ENCODE measurements around the gene ASCL2.

Gene ASCL2

GRCh38 chr11:2270322-2271076 is at the start of gene ASCL2:
Gene ASCL2 (minus strand): TSS chr11:2270588. CDS start chr11:2270332, 256 bp downstream.
- no peak for DNase-seq (ENCODE audit: low spot score)

DNA sequence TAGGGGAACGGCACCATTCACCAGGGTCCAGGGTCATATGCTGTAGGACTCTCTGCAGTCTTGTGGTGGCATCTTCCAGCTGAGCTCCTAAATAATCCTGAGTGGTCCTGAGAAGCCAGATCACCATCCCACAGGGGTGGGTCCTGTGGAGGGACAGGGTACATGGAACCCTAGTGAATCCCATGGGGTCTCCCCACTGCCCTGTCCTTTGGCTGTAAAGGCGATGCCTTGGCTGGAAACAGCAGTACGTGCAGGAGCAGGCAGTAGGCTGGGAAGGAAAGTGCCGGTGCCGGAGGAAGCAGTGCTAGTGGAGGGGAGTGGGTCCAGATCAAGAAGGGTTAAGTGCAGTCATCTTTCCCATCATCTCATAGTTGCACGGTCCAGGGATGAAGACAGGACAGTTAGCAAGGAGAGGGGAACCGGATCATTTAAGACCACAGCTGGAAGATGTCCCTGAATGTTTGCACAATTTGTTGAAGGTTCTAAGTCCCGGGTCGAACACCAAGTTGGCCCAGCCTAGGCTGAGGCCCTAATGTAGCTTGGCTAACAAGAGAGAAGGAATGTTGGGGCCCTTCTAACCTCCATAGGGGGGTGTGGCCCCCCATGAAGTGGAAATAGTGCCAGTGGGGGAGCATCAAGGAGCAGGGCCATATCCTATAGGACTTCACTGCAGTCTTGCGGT is 49.5 kb upstream of the ASCL2 start:
- no peak for DNase-seq (ENCODE audit: low spot score)

DNA sequence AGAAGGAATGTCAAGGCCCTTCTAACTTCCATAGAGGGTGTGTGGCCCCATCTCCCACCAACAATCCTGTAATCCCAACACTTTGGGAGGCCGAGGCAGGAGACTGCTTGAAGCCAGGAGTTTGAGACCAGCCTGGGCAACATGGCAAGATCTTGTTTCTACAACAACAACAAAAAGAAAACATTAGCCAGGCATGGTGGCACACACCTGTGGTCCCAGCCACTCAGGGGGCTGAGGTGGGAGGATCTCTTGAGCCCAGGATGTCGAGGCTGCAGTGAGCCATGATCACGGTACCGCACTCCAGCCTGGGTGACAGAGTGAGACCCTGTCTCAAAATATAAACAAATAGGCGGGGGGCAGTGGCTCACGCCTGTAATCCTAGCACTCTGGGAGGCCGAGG is 48.3 kb upstream of the ASCL2 start:
- no peak for DNase-seq (ENCODE audit: low spot score)

DNA sequence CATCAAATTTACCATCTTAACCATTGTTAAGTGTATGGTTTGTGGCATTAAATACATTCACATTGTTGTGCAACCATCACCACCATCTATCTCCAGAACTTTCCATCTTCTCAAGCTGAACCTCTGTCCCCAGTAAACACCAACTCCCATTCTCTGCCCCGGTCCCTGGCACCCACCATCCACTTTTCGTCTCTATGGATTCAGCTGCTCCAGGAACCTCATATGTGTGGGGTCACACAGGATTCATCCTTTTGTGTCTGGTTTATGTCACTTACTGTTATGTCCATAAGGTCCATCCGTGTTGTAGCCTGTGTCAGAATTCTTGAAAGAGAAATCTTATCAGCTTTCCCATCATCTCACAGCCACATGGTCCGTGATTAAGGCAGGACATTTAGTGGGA is 47.7 kb upstream of the ASCL2 start:
- DNase-seq (ENCODE audit: low spot score) = no peak

- no peak for DNase-seq (ENCODE audit: low spot score)
Observed at GRCh38 chr11:2317354-2318050, 47.1 kb upstream of the ASCL2 start.

DNA sequence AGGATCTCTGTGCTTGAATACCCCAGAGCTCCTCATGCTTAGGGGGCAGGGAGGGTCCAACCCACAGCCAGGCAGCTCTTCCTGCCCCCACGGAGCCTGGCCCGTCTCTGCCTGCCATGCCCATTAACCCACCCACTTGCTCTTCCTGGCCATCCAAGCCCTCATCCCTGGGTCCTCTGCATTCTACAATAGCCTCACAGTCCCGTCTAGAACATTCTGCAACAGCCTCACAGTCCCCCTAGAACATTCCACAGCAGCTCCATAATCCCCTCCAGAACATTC is 46.5 kb upstream of the ASCL2 start:
- DNase-seq (ENCODE audit: low spot score) = no peak

GRCh38 chr11:2316169-2316962 is 46.0 kb upstream of the ASCL2 start:
- DNase-seq (ENCODE audit: low spot score) = no peak

DNA sequence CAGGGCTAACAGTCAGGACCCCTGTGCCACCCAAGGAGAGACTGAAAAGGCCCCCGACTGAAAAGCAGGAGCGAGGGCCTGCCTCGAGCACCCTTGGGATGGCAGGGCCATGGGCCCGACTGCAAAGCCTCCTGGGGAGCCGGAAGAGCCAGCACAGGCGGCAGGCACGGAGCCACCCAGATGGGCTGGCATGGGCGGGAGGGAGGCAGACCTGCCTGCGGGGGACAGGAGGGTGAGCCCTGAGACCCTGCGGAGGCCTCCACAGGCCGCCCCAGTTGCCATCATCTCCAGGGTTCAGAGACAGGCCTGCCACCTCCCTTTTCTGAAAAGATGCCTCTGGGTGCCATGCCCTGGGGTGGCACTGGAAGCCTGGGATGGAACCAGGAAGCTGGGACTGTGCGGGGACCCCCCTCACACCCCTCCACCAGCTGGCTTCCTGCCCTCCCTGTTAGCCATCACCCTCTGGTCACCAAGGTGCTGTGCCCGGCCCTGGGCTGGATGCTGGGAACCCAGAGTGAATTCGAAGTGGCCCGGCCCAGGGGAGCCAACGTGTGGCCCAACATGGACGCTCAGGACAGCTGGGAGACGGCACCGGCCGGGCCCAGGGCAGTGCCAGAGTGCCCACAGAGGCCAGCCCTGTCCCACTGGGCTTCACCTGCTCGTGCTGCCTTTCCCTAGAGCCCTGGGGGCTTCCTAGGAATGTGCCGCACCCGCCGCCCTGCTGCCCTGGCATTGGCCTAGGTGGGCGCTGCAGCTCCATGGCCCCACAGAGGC is 45.2 kb upstream of the ASCL2 start:
- DNase-seq (ENCODE audit: low spot score) = no peak

GRCh38 chr11:2314525-2315394 is 44.4 kb upstream of the ASCL2 start:
- DNase-seq (ENCODE audit: low spot score) = peak; percentile 83

- no peak for DNase-seq (ENCODE audit: low spot score)
Observed at GRCh38 chr11:2314136-2314524, 43.7 kb upstream of the ASCL2 start.

DNA sequence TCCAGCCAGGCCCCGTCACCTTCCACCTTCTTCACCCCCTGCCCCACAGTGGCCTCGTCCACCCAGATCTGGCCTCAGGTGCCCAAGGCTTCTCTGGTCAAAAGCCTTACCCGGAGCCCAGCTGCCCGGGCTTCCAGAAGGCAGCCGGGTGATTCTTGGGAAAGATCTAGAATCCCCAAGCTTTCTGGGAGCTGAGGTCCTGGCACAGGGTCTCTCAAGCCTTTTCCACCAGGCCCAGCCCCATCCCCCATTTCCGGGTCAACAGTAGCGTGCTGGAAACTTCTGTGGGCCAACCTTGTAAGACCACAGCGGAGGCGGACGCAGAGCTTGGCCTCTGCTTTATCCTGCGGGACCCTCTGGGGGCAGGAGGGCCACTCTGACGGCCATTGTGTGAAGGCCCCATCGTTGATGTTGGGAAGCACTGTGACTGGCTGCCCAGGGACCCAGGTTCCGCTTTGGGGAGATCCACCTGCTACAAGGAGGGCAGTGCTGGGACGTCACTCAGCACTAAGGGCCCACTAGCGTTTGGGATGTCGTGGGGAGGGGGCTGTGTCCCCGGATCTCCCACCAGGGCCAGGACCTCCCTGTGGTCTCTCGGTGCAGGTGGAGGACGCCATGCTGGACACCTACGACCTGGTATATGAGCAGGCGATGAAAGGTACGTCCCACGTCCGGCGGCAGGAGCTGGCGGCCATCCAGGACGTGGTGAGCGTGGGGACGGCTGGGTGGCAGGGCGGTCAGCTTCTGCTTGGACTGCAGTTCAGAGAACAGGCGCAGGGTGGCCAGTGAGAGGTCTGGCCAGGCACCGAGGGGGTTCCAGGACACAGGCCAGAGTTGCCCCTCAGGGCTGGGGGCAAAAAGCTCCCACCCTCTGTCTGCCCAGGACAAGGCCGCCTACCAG is 42.9 kb upstream of the ASCL2 start:
- DNase-seq (ENCODE audit: low spot score) = no peak

- DNase-seq (ENCODE audit: low spot score) = no peak
Observed at GRCh38 chr11:2312232-2313042, 42.0 kb upstream of the ASCL2 start.

- no peak for DNase-seq (ENCODE audit: low spot score)
Observed at GRCh38 chr11:2311353-2312133, 41.2 kb upstream of the ASCL2 start.

DNA sequence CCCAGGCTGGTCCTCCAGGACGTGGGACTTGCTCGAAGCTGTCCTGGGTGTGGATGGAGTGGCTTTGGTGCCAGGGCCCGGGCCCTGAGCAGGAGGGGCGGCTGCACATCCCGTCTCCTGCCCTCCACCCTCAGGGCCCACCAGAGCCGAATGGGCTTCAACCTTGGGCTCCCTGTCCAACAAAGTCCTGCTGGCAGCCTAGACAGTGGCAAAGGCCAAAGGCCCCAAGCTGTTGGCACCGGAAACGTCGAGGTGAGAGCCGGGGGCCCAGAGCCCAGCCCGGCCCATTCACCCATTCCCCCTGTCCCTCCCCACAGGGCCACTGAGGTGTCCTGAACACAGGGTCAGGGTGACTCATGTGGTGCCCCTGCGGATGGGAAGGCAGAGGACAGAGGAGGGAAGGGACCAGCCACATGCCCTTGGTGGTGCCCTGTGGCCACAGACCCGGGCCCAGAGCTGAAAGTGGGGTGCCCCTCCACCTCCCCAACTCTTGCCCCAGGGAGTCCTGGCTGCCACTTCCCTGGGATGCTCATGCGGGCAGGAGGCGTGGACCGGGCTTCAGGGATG is 40.5 kb upstream of the ASCL2 start:
- no peak for DNase-seq (ENCODE audit: low spot score)

GRCh38 chr11:2310073-2310785 is 39.8 kb upstream of the ASCL2 start:
- DNase-seq (ENCODE audit: low spot score) = no peak

DNA sequence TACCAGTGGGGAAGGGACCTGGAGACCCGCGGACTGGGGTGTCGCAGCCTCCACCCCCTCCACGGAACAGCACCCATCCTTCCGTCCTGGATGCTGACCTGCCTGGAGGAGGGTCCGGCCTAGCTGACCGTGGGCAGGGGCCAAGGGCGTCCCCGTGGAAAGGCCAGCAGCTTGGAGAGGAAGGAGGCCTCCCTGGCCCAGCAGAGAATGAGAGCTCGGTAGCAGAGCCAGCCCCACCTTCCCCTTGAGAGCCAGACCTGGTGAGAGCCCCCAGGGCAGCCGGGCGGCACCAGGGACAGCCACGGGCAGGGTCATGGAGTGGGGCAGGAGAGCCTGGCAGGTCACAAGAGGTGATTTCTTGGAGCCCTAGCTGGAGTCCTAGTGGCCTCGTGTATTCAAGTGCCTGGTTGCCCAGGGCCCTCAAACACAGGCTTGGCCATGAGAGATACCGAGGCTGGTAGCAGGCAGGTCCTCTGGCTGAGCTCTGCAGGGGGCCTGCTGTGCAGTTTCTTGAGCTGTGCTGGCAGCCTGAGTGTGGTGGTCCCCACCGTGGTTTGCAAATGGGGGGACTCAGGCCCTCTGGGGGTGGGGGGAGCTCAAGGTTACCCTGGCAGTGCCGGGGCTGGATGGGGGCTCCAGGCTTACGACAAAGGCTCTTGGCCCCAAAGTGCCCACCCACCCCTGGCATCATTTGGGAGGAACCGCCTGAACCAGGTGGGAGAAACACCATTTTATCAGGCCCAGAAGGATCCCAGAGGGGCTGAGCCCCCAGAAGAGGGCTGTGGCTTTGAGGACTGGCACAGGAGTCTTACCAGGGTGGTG is 39.1 kb upstream of the ASCL2 start:
- DNase-seq (ENCODE audit: low spot score) = no peak
